OCI-M2 (cell line): ENCODE data around the gene RNASE13.
A peak's percentile ranks its signal among the peaks of the same experiment; 100 is the strongest.

Experiments used
- DNase-seq: peaks from one replicate; lab custom pipeline; 2025; ENCODE audit not compliant: unreplicated experiment; lab: John Stamatoyannopoulos, UW

Gene RNASE13

GRCh38 chr14:21034707-21035106 is at the start of gene RNASE13:
TSS of gene RNASE13 (minus strand) at chr14:21034807. CDS start at chr14:21034288, 519 bp downstream.
- no peak for DNase-seq

GRCh38 chr14:21084396-21084795 is 49.8 kb upstream of the RNASE13 start:
- no peak for DNase-seq

- DNase-seq = no peak
These were observed 49.1 kb upstream of the RNASE13 start for GRCh38 chr14:21083565-21084325.

- no peak for DNase-seq
These were observed 47.0 kb upstream of the RNASE13 start for GRCh38 chr14:21081521-21082142.

GRCh38 chr14:21078726-21079125 is 44.1 kb upstream of the RNASE13 start:
- DNase-seq = no peak

GRCh38 chr14:21078287-21078686 is 43.7 kb upstream of the RNASE13 start:
- no peak for DNase-seq

- DNase-seq = no peak
These were observed 43.1 kb upstream of the RNASE13 start for GRCh38 chr14:21077672-21078071.

- no peak for DNase-seq
These were observed 41.3 kb upstream of the RNASE13 start for GRCh38 chr14:21075719-21076437.

- DNase-seq = no peak
These were observed 40.0 kb upstream of the RNASE13 start for GRCh38 chr14:21074398-21075272.

- DNase-seq = no peak
These were observed 39.3 kb upstream of the RNASE13 start for GRCh38 chr14:21073921-21074320.

GRCh38 chr14:21072781-21073339 is 38.3 kb upstream of the RNASE13 start:
- DNase-seq = no peak

- no peak for DNase-seq
These were observed 37.4 kb upstream of the RNASE13 start for GRCh38 chr14:21072031-21072473.

- peak; percentile 71 for DNase-seq
These were observed 36.8 kb upstream of the RNASE13 start for GRCh38 chr14:21071225-21072030.

GRCh38 chr14:21070610-21071224 is 36.1 kb upstream of the RNASE13 start:
- no peak for DNase-seq

- no peak for DNase-seq
These were observed 35.5 kb upstream of the RNASE13 start, which contains the start of gene ARHGEF40 for GRCh38 chr14:21070083-21070609. TSS of gene ARHGEF40 (plus strand) at chr14:21070304. CDS start at chr14:21070397, 93 bp downstream.

GRCh38 chr14:21069388-21070082 is 34.9 kb upstream of the RNASE13 start:
- DNase-seq = no peak

- no peak for DNase-seq
These were observed 34.1 kb upstream of the RNASE13 start for GRCh38 chr14:21068521-21069387.
